Fibroblast of skin of right biceps (primary cell): Measurements from ENCODE around the gene ZNF90.
A peak's percentile ranks its signal among the peaks of the same experiment; 100 is the strongest.
"Not testable (repeated sequence)": the region's sequence is repeated elsewhere in the genome, so short reads cannot be mapped to it uniquely, and the experiment has no call there.

Experiments used
- DNase-seq: peaks from one replicate; pipeline ENCODE4 v3.0.0-alpha.2; 2013

The ZNF90 gene

DNA sequence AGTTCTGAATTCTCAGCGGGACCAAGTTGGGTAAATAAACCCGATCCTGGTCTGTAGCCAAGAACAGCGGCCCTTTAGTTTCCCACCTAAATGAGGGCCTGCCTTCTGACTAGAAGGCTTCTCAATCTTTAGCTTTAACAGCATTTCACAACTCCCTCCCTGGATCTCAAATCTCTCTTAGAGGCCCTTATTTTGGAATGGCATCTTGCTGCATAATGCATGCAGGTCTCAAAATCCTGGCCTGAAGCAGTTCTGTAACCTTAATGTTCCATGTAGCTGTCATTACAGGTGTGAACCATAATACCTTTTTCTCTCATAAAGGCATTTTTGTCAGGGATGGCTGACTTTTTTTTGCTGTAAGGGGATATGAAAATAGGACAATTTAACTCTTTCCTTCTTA, 29.5 kb downstream of the ZNF90 start:
- no peak for DNase-seq

DNA sequence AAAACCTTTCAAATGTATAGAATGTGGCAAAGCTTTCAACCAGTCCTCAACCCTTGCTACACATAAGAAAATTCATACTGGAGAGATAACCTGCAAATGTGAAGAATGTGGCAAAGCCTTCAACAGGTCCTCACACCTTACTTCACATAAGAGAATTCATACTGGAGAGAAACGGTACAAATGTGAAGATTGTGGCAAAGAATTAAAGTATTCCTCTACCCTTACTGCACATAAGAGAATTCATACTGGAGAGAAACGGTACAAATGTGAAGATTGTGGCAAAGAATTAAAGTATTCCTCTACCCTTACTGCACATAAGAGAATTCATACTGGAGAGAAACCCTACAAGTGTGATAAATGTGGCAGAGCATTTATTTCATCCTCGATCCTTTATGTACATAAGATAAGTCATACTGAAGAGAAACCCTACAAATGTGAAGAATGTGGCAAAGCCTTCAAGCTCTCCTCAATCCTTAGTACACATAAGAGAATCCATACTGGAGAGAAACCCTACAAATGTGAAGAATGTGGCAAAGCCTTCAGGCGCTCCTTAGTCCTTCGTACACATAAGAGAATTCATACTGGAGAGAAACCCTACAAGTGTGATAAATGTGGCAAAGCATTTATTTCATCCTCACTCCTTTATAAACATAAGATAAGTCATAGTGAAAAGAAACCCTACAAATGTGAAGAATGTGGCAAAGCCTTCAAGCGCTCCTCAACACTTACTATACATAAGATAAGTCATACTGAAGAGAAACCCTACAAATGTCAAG, 40.5 kb downstream of the ZNF90 start:
- DNase-seq, result not testable (repeated sequence)

DNA sequence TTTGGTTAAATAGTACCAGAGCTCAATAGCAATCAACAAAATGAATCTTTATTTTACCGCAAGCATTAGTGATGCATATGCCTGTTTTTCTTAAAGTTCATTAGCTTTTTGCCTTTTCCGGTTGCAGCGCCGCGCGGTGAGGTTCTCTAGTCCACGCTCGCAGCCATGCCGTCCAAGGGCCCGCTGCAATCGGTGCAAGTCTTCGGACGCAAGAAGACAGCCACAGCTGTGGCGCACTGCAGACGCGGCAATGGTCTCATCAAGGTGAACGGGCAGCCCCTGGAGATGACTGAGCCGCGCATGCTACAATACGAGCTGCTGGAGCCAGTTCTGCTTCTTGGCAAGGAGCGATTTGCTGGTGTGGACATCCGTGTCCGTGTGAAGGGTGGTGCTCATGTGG, 47.1 kb downstream of the ZNF90 start:
- DNase-seq, result no peak

DNA sequence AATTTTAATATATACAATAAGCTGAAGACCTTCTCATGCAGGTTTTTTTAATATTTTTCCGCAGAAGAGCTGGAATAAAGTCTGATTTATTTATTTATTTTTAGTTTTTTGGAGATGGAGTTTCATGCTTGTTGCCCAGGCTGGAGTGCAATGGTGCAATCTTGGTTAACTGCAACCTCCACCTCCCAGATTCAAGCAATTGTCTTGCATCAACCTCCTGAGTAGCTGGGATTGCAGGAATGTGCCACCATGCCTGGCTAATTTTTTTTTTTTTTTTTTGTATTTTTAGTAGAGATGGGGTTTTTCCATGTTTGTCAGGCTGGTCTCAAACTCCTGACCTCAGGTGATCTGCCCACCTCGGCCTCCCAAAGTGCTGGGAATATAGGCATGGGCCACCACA, 55.1 kb downstream of the ZNF90 start:
- DNase-seq, result not testable (repeated sequence)

DNA sequence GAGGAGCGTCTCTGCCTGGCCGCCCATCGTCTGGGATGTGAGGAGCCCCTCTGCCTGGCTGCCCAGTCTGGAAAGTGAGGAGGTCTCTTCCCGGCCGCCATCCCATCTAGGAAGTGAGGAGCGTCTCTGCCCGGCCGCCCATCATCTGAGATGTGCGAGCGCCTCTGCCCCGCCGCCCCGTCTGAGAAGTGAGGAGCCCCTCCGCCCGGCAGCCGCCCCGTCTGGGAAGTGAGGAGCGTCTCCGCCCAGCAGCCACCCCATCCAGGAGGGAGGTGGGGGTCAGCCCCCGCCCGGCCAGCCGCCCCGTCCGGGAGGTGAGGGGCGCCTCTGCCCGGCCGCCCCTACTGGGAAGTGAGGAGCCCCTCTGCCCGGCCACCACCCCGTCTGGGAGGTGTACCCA, 59.9 kb downstream of the ZNF90 start:
- DNase-seq, result not testable (repeated sequence)

DNA sequence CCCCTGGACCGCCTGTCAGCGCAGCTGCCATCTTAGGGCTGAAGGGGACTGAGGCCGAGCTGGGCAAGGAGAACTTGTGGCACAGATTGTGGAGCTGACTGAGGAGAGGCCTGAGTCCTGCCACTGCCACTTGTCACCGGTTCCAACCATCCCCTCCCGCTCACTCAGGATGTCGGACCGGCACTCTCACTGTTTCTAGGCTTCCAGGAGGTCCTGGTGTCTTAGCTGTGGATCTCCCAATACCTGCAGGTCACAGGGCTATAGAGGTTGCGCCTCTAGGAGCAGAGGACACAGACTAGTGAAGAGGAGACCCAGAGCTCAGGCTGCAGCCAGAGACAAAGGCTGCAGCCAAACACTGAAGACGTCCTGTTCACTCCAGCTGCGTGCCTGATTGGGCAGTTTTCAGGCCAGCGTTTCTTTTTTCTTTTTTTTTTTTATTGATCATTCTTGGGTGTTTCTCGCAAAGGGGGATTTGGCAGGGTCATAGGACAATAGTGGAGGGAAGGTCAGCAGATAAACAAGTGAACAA, 73.9 kb downstream of the ZNF90 start:
- DNase-seq, result no peak

DNA sequence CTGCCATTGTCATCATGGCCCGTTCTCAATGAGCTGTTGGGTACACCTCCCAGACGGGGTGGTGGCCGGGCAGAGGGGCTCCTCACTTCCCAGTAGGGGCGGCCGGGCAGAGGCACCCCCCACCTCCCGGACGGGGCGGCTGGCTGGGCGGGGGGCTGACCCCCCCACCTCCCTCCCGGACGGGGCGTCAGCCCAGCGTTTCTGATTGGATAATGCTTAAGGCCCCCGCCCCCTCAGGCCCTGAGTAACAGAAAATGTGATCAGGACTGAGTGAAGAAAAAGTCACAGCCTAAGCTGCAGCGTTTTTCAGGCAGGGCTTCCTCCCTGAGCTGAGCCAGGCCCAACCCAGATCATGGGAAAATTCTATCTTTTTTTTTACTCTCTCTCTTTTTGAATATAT, 74.7 kb downstream of the ZNF90 start:
- not testable (repeated sequence) for DNase-seq

DNA sequence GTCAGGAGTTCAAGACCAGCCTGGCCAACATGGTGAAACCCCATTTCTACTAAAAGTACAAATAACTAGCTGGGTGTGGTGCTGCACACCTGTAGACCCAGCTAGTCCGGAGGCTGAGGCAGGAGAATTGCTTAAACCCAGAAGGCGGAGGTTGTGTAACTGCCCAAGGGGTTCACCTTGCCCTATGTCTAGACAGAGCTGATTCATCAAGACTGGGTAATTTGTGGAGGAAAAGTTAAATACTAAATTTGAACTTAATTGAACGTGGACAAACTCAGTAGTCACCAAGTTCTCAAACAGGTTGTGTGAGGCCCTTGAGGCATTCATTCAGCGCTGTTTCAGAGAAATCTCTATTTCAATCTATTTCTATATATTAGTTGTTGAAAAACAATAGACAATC, 75.5 kb downstream of the ZNF90 start:
- DNase-seq, result no peak

DNA sequence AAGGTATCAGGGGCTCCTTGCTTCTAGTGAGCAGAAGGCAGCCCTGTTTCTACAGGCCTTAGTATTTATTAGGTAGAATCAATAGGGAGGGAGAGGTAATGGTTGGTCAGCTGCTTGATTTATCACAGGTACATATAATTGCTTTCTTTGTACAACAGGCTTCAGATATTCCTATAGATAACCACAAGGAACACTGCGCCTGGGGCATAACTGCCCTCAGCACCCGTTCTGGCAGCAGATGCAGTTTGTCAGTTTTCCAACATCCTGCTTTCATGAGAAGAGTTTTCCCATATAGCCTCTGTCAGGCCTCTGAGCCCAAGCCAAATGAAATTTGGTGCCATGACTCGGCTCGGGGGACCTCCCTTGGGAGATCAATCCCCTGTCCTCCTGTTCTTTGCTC, 76.8 kb downstream of the ZNF90 start:
- DNase-seq, result no peak

DNA sequence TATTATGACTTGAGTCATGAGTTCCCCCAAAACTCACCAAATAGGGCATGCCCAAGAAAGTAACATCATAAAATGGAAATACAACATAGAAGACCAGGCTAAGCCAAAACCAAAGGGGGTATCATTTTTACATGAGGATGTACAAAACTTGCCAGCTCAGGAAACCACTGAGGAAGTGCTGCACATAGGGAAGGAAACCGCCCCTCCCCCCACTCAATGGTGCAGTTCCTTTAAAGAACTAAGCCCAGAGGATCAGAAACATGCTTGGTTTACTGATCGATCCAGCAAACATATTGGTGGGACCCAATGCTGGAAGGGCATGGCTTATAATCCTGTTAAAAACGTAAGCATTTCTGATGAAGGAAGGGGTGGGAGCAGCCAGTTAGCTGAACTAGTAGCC, 85.0 kb downstream of the ZNF90 start:
- DNase-seq, result no peak

DNA sequence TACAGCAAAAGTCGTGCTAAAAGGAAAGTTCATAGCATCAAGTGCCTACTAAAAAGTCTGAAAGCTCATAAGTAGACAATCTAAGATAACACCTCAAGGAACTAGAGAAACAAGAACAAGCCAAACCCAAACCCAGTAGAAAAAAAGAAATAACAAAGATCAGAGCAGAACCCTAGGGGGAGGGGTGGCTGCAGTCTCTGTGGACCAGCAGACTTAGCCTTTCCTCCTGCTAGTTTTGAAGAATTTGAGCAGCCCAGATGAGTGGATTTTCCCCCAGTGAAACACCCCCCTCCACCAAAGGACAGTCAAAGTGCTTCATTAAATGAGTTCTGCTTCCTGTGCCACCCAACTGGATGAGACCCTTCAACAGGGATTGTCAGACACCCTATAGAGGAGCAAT, 86.7 kb downstream of the ZNF90 start:
- no peak for DNase-seq

DNA sequence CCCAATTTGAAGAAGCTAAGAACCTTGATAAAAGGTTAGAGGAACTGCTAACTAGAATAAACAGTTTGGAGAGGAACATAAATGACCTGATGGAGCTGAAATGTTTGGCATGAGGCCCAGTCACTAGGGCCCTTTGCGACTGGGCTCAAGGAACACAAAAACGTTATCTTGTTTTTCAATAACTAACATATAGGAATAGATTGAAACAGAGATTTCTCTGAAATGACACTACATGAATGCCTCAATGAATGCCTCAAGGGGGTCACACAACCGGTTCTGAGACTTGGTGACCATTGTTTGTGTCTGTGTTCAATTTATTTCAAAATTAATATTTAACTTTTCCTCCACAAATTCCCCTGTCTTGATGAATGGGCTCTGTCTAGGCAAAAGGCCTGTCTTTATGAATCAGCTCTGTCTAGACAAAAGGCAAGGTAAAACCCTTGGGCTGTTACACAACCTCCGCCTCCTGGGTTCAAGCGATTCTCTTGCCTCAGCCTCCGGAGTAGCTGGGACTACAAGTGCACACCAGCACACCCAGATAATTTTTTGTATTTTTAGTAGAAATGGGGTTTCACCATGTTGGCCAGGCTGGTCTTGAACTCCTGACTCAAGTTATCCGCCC, 88.3 kb downstream of the ZNF90 start:
- no peak for DNase-seq

DNA sequence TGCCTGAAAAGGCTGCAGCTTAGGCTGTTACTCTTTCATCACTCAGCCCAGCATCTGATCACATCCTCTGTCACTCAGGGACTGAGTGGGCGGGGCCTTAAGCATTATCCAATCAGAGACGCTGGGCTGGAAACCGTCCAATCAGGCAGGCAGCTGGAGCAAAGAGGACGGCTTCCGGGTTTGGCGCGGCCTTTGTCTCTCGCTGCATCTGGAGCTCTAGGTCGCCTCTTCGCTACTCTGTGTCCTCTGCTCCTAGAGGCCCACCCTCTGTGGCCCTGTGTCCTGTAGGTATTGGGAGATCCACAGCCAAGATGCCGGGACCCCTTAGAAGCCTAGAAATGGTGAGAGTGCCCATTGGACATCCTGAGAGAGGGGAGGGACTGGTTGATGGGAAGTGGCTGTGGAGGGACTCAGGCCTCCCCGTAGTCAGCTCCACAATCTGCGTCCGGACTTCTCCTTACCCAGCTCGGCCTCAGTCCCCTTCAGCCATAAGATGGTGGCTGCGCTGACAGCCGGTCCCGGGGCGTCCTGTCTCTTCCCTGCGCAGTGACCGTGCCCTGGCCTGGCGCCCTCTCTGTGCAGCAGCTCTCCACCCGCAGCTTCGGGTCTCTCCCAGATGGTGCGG, 89.3 kb downstream of the ZNF90 start, which contains the start of gene ZNF486:
TSS of gene ZNF486 (plus strand) at position 195 of the 625 bp plus-strand sequence. CDS start at position 312, 117 bp downstream.
- DNase-seq, result peak; percentile 98

DNA sequence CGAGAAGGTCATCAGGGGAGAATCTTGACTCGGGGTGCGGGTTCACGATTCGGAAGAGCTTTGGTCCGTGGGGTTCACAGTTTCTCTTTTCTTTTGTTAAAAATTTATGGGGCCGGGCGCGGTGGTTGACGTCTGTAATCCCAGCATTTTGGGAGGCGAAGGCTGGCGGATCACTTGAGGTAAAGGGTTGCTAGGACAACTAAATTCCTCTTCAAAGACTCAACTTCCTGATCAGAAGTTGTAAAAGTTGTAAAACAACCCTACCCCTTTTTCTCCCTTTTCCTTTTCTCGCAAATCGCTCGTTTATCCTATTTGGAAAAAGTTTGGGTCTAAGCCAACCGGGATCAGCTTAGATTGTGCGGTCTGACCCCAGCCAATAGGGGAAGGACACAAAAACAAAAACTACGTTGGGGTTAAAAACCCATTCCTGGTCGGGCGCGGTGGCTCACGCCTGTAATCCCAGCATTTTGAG, 89.9 kb downstream of the ZNF90 start:
- peak; percentile 61 for DNase-seq
